Stimulated activated CD8-positive, alpha-beta memory T cell treated with anti-CD3 and anti-CD28 coated beads, Interleukin-12 subunit alpha, Interleukin-12 subunit beta, amount 100 ng/mL, for 24 hours (primary cell): Measurements from ENCODE around the gene KLHL8.
"Not testable (repeated sequence)": the region's sequence is repeated elsewhere in the genome, so short reads cannot be mapped to it uniquely, and the experiment has no call there.

ENCODE experiments used
- DNase-seq: peaks from one replicate; pipeline ENCODE4 v3.0.0-alpha.2; 2020; ENCODE audit errors: extremely low read depth

KLHL8 gene

DNA sequence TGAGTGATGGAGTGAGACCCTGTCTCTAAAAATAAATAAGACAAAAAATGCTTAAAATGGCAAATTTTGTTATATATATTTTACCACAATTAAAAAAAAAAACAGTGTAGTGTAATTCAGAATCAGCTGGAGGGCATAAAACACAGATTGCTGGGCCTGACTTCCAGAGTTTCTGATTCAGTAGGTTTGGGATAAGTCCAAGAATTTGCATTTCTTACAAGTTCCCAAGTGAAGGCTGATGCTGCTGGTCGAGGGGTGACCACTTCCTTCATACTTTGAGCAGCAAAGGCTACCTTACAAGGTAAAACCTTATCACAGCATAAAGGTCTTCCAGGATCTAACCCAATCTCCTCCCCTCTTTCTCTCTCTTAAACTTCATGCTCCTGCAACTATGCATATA is 40.7 kb downstream of the KLHL8 start:
- DNase-seq, result no peak

DNA sequence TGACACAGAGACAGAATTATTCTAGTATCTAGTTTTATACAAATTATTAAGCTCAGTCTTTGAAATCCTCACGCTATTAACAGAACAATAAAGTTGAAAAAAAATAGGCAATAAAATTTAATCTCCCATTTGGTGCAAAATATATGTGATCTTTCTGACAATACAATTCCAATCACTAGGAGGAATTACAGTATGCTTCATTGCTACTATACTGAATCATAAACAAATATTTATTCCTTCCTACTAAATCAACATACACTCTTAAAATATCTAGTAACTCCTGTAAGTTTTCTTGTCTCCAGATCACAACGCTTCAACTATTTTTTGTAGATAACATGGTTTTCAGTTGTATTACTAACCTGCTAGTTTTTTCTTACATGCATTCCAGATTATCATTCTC is 45.7 kb downstream of the KLHL8 start:
- no peak for DNase-seq

DNA sequence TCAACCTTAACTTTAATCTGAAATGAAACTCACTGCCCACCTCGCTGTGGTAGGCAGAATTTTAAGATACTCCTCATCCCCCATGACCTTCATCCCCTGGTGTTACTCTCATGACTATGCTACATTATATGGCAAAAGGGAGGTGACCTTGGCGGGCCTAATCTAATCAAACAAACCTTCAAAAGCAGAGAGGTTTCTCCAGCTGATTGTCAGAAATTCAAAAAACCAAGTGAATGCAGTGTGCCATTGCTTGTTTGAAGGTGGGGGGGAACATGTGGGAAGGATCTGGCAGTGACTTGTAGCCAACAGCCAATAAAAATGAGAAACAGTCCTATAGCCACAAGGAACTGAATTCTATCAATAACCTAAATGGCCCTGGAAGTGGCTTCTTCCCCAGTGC is 48.5 kb downstream of the KLHL8 start:
- no peak for DNase-seq

DNA sequence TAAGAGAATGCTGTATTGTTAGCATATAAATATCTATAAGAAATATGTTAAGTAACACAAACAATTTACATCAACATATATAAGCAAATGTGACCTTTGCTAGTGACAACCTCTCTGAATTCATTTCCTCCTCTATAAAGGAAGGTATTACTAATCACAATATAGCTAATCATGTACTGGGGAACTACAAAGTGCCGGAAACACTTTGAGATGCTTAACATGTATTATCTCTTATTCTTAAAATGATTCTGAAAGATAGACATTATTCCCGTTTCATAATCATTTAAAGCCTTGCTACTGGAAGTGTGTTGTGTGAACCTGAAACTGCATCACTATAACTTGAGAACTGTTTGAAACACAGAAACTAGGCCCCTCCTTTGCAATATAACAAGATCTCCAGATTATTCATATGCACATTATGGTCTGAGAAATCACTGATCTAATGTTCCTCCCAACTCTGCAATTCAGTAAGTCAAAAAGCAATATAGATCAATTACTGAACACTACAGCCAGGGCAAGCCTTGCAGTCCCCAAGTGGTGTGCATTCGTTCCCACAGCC is 54.0 kb downstream of the KLHL8 start:
- no peak for DNase-seq

DNA sequence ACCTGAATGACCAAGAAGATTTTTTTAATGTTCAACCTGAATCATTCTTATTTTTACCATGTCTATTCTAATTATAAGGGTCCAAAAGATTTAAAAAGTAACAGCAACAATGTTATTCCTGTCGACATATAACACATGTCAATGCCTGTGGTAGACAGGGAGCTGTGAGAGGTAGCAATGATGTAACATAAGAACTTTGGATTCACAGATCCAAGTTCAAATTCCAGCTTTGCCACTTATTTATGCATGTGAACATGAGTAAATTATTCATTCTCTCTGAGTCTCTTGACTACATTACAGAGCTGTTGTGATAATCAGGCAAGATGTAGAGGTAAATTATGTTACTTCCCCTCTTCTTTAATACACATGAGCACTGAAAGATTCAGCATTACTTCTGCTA is 54.5 kb downstream of the KLHL8 start:
- DNase-seq, result no peak

DNA sequence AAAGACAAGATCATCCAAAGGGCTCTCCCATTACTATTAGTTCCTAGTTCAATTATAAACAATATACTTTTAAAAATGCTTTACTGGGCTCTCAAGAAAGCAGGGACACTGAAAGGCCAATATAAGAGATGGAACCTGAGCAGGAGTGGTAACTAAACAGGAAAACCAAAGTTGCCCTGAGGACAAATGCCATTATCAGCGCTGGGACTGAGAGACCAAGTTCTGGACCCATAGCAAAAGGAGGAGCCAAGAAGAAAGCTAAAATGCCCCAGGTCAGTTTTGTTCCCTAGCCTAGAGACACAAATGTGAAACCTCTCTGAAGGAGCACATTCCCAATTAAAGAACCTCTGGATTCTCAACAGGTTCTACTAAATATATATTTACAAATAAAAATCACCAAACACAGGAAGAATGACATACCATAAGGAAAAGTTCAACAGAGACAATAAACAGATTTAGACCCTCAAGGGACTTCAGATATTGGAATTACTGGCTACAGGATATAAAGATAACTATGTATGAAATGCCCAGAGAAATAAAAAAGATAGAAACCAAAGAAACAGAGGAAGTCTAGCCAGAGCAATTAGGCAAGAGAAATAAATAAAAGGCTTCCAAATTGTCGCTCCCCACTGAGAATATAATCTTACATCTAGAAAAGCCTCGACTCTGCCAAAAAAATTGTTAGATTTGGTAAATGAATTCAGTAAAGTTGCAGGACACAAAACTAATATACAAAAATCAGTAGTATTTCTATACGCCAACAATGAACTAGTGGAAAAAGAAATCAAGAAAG is 67.1 kb downstream of the KLHL8 start:
- no peak for DNase-seq

DNA sequence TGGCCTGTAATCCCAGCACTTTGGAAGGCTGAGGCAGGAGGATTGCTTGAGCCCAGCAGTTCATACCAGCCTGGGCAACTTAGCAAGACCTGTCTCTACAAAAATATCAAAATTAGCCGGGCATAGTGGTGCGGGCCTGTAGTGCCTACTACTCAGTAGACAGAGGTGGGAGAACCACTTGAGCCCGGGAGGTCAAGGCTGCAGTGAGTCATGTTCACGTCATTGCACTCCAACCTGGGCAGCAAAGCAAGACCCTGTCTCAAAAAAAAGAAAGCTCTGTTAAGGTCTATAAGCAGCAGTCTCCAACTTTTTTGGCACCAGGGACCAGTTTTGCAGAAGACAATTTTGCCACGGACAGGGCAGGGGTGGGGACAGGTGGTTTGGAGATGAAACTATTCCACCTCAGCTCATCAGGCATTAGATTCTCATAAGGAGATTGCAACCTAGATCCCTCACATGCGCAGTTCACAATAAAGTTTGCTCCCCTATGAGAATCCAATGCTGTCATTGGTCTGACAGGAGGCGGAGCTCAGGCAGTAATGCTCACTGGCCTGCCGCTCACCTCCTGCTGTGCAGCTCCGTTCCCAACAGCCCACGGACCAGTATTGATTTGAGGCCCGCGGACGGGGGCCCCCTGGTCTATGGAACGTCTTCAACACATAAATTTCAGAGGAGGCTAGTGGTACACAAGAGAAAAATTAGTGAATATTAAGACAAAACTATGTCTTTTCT is 67.9 kb downstream of the KLHL8 start:
- DNase-seq, result no peak

DNA sequence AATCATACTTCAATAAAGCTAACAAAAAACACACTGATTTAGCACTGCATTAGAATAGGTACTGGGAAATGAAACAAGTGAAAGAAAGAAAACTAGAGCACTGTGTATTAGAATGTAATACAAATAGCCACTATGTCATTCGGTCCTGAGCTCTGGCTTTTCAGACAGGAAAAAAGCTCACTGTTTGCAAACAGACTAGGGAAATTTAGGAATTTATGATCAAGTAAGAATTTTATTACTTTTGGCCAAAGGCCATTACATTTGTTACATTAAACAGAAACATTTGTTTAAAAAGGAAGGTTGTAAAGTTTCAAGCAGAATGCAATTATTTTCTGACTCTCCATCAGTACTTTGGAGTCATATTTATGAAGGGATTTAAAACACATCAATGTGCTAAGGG is 68.7 kb downstream of the KLHL8 start:
- DNase-seq, result no peak

DNA sequence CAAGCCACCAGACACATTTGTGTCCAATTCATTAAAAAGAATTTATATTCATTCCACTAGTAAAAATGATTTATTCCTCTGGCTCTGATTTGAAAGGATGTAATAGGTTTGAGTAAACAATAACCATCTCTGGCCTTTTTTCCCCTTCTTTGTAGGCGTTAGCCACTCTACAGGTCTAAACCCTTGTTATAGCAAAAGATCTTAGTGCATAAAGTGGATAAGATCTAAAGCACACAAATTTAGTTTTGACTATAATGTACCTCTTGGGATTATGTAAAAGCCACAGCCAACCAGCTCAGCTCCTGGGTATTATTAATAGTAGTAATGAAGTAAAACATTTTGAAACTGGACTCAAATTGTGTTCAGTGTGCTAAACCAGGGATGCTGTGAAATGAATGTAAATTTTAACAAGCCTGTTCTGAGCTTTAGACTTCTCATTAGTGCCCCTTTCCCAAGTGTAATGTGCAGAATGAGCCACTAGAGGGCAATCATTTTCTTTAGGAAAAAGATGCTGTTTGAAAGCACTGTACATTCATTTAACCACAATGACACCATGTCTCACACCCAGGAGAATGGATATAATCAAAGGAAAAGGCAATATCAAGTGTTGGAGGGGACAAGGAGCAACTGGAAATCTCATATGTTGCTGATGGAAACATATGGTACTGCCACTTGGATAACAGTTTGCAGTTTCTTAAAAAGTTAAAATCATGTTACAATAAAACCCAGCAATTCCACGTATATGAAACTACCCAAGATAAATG is 69.7 kb downstream of the KLHL8 start:
- no peak for DNase-seq

DNA sequence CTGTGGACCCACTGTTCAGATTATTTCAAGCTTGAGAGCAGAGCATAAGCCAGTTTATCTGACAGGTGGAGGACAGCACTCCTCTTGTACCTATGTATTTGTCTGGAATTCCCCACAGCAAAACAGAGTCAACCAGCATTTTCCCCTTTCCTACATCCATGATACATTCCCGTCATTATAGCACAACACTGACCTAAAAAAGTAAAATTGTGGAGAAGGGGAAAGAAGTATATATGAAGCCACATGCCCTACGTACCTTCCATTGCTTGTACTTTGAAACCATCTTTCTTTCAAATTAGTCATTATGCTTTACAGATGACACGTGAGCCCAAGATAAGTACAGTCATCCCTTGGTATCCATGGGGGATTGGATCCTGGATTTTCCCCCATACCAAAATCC is 73.3 kb downstream of the KLHL8 start:
- DNase-seq, result no peak

DNA sequence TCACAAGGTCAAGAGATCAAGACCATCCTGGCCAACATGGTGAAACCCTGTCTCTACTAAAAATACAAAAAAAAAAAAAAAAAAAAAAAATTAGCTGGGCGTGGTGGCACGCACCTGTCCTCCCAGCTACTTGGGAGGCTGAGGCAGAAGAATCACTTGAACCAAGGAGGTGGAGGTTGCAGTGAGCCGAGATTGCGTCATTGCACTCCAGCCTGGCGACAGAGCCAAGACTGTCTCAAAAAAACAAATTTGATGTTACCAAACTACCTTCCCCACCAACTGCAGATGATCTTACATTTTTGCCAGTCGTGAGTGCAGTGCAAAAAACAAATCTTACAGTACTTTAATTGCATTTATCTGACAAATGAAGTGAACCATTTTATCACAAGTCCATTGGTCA is 74.5 kb downstream of the KLHL8 start:
- DNase-seq, result not testable (repeated sequence)

DNA sequence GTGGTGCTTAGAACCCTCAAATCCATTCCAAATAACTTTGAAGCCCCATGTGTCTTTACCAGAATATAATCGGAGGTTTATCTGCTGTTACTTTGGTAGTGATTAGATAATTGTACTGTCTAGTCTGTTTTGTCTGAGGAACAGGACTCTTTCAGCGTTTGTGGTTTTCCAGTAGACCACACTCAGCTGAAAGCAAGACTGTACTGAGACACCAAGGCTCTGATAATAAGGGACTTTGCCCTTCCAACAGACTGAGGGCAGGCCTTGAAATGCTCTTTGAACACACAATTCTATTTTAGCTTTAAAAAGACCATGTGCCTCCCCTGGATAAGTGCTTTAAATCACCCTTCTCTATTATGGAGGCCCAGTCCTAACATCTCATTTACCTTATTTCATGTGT is 76.1 kb downstream of the KLHL8 start:
- DNase-seq, result no peak

DNA sequence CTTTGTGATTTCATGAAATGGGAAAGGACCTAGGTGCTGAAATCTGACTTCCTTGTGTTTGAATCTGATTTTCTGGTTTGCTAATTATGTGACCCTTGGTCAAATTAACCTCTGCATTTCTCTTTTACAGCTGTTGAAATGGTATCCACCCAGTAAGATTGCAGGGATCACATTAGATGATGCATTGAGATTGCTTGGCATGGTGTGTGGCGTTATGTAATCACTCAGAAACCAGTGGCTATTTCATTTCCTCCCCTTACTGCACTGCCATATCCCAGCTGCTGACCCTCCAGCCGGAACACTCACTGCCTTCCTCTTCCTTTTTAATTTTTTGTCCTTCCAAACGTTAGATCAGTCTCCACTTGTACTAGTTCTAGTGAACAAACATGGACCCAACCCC is 79.0 kb downstream of the KLHL8 start:
- DNase-seq, result no peak

DNA sequence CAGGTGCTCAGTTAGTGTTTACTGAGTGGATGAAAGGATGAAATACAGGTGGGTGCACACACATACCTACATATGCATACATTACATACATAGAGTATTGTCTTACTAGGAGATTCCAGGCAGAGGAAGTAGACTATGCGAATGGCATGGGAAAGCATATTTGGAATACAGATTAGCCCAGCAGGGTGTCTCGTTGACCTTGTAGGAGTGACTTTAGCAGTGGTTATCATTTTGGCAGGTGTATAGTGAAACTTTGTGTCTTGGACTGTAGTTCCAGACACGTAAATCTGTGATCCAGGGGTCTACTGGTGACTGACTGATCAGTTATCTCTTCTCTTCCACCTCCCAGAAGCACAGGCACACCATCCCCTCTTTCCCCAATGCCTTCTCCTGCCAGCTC is 86.3 kb downstream of the KLHL8 start:
- no peak for DNase-seq

DNA sequence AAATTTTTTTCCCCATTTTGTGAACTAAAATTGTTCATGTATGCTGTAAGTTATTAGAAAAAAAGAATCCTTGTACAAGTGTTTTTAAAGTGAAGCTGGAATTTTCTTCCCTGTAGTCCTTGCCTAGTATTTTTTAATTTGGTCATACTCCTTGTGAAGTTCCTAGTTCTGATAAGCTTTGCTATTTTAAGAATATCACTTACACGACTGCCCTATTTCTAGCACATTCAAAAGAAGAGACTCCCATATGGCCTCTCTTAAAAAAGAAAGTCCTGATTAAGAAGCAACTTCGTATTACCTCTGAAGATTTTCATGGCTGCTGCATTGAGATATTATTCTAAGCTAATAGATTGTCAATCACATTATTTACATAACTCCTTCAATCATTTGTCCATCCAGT is 87.2 kb downstream of the KLHL8 start:
- no peak for DNase-seq

DNA sequence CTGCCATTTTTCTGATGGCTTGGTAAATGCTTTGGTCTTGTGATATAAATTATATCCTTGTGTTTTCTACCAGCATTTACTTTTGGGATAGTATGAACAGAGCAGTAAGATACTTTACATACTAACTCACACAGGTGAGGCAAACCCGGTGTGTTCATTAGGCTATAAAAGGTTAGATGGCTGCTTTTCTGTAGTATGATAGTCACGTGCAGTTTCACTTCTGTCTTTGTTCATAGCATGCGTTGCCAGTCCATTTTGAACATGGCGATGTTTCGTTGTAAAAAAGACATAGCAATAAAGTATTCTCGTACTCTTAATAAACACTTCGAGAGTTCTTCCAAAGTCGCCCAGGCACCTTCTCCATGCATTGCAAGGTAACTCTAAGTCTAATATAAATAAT is 88.4 kb downstream of the KLHL8 start:
- no peak for DNase-seq

DNA sequence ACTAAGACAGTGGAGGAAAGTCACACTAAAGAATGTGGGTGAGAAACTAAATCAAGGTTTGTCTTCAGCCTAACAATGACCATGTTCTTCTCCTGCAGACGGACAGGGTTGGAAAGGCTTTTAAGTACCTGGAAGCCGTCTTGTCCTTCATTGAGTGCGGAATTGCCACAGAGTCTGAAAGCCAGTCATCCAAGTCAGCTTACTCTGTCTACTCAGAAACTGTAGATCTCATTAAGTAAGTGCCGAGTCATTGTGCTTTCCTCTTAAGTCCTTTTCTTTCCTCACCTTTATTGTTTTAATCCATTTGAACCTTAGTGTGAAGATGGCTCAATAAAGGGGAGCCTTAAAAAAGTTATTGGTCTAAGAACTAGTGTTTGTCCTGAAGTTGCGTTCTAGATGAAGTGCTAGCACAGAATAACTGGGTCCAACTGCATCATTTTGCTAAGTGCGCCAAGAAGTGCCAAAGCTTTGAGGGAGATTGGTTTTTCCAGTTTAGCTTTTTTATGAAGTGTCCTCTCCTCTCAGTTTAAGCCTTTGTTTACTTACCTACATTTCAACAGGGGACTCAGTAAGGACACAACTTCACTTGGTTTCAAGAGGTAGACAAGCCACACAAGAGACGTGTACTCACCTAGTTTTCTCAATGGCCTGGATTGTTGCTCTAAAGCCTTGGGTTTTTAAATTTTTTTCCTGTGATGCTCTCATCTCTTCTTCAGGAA is 89.3 kb downstream of the KLHL8 start:
- no peak for DNase-seq

DNA sequence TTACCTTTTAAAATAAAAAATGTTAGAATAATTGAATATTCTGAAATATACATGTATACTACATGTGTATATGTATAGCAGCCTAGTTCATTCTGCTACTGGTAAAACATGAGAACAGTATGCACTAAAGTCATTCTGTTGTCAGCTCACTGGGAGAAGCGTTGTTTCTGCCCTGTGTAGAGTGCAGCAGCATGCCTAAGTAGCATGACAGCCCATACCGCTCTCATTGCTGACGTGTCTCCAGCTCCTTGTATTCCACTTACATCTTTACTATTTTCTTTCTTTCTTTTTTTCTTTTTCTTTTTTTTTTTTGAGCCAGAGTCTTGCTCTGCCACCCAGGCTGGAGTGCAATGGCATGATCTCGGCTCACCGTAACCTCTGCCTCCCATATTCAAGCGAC is 90.7 kb downstream of the KLHL8 start:
- DNase-seq, result no peak

DNA sequence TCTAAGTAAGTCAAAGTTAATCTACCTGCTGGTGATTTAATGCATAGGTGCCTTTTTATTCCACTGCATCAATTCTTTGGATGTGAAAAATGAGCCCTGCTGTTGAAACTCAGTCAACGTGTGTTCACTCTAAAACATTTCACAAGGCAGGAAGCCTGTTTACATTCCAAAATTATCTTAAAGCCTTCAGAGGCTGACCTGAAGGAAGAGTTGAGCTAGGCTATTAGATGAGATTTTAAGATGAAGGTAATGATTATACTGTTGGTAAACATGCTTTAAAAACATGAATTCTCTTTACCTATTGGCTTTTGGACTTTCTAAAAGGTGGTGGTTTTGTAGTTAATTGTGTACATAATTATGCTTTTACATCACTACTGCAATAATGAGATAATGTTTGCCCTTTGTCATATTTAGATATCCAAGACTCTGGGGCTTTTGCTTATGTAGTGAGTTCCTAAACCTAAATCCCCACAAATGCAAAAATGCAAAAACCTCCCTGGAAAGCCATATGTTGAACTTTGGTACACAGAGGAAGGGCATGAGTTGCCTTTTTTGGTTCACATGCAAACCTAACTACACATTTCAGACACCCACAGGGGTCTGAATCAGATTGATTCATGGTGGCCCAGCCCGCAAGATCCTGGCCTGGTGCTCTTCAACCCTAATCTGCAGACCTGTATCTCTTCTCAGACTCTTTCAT is 92.3 kb downstream of the KLHL8 start:
- DNase-seq, result no peak

DNA sequence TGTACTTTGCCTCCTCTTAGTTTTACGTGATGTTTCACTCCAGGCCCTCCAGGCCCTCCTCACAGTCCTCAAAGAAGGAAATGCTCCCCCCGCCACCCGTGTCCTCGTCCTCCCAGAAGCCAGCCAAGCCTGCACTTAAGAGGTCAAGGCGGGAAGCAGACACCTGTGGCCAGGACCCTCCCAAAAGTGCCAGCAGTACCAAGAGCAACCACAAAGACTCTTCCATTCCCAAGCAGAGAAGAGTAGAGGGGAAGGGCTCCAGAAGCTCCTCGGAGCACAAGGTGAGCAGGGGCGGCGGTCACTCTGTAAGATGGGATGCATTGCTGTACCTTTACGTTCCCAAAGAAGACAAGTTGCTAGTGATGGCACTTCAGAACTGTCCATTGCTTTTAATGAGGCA is 94.4 kb downstream of the KLHL8 start:
- DNase-seq, result no peak

DNA sequence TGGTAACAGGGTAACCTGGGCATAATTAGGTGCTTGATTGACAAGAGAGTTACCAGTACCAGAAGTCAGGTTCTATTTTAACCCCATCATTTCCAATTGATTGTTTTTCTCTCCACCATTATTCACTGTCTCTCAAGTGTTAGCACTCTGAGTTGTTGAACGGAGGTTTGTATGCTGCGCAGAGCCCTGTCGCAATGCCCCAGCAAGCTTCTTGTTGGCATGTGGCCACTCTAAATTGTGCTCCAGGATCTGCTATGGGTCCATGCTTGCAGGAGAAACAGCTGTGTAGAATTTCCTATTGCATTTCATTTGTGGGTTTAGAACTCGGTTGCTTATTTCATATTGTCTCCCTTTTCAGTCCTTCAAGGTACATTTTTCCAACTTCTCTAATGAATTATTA is 98.2 kb downstream of the KLHL8 start:
- no peak for DNase-seq
